Transverse colon (tissue), 4 donors: Measurements from ENCODE around the gene PSMB9.
"Not testable (repeated sequence)": the region's sequence is repeated elsewhere in the genome, so short reads cannot be mapped to it uniquely, and the experiment has no call there.

Experiments used
- CTCF ChIP-seq, 5 experiments: fragments of 200-600 bp in 3 of 5; fragments of 450-650 bp in 2 of 5; sonication (generic) in 3 of 5; IDR thresholded peaks; 1 replicate in 2 of 5; 2 replicates in 3 of 5; pipeline ENCODE4 v1.5.1; 2016 to 2017; ENCODE audit warnings: antibody characterized with exemption in 5 of 5, inconsistent platforms in 3 of 5, mild to moderate bottlenecking in 2 of 5, moderate library complexity in 1 of 5
- POLR2AphosphoS5 ChIP-seq, 3 donors: sonication (generic); formaldehyde crosslinking; IDR thresholded peaks; one replicate each; pipeline ENCODE4 v1.6.1; 2016; ENCODE audit warnings: antibody characterized with exemption in 3 of 3

- not testable (repeated sequence) for TF ChIP-seq CTCF, POLR2AphosphoS5 (IDR thresholded peaks at IDR 0.05)
Measured at GRCh38 chr6:32873947-32874346, 20.0 kb downstream of the PSMB9 start.
